ENCODE results near the gene LRCH1. TPM values are rescaled to one million over a fixed set of nuclear protein-coding genes. Genes with fewer than 3 reads are reported as not detected.

Gene LRCH1
- total and polyA plus RNA-seq, 8 donors = 16.1 to 30.5 (median 26.8) TPM

GRCh38 chr13:46717856-46718255, 164.9 kb downstream of the LRCH1 start:
- Histone ChIP-seq H3K36me3 (peaks cover 0 to 7% of the 10 kb centered on the region in 2 donors), H3K9me3 (no peaks in the 10 kb centered on the region), H3K27ac (no peak overlapping the region), H3K4me3 (no peak overlapping the region), H3K4me1 (peaks cover 0 to 5% of the 10 kb centered on the region in 2 donors), H3K27me3 (no peaks in the 10 kb centered on the region)
- no peak for TF ChIP-seq CTCF (IDR thresholded peaks at IDR 0.05)
- ATAC-seq = no peak
- DNase-seq = no peak
- intact Hi-C loops (cut with DNase I) = no loop called here

DNA sequence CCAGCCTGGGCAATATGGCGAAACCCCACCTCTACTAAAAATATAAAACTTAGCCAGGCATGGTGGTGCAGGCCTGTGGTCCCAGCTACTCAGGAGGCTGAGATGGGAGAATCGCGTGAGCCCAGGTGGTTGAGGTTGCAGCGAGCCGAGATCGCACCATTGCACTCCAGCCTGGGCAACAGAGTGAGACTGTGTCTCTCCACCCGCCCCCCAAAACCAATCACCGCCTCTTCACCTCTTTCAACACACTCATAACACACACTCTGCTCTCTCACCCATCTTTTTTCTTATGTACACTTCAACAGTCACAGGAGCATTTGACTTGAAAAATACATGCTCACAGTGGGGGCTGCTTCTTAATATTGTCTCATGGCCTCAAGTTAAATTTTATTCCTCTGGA, 167.2 kb downstream of the LRCH1 start:
- intact Hi-C loops (cut with DNase I) = loop anchor here in 1 of 2 donors (5.0 kb wide), 1 partner anchor 228 kb away; no protein-coding TSS in a partner anchor
- no peak overlapping the region for H3K27ac ChIP-seq
- H3K27me3 ChIP-seq = no peaks in the 10 kb centered on the region
- H3K9me3 ChIP-seq = no peaks in the 10 kb centered on the region
- DNase-seq (no peak), ATAC-seq (no peak)
- H3K4me3 ChIP-seq = no peak overlapping the region
- no peak for TF ChIP-seq CTCF (IDR thresholded peaks at IDR 0.05)
- H3K4me1 ChIP-seq = peaks cover 0 to 5% of the 10 kb centered on the region in 2 donors
- H3K36me3 ChIP-seq = peaks cover 0 to 28% of the 10 kb centered on the region in 2 donors

- H3K27ac ChIP-seq = no peak overlapping the region
- DNase-seq (peak in 2 of 4 donors; percentile 35 to 59), ATAC-seq (peak; percentile 78)
- no peak overlapping the region for H3K4me3 ChIP-seq
- H3K9me3 ChIP-seq = no peaks in the 10 kb centered on the region
- peak; percentile 57 to 59 for TF ChIP-seq CTCF (IDR thresholded peaks at IDR 0.05)
- intact Hi-C loops (cut with DNase I) = loop anchor here in 1 of 2 donors (5.0 kb wide), 1 partner anchor 229 kb away; no protein-coding TSS in a partner anchor
- H3K4me1 ChIP-seq = peaks cover 0 to 5% of the 10 kb centered on the region in 2 donors
- no peaks in the 10 kb centered on the region for H3K27me3 ChIP-seq
- peaks cover 0 to 30% of the 10 kb centered on the region in 2 donors for H3K36me3 ChIP-seq
Observed at GRCh38 chr13:46721054-46721453, 168.1 kb downstream of the LRCH1 start.

- H3K4me3 ChIP-seq = no peak overlapping the region
- intact Hi-C loops (cut with DNase I) = no loop called here
- no peaks in the 10 kb centered on the region for H3K4me1 ChIP-seq
- TF ChIP-seq CTCF (IDR thresholded peaks at IDR 0.05) = no peak
- H3K27me3 ChIP-seq = no peaks in the 10 kb centered on the region
- no peaks in the 10 kb centered on the region for H3K9me3 ChIP-seq
- ATAC-seq = no peak
- no peak overlapping the region for H3K27ac ChIP-seq
- no peak for DNase-seq
- peaks cover 0 to 61% of the 10 kb centered on the region in 2 donors for H3K36me3 ChIP-seq
Observed at GRCh38 chr13:46726347-46726746, 173.4 kb downstream of the LRCH1 start.

DNA sequence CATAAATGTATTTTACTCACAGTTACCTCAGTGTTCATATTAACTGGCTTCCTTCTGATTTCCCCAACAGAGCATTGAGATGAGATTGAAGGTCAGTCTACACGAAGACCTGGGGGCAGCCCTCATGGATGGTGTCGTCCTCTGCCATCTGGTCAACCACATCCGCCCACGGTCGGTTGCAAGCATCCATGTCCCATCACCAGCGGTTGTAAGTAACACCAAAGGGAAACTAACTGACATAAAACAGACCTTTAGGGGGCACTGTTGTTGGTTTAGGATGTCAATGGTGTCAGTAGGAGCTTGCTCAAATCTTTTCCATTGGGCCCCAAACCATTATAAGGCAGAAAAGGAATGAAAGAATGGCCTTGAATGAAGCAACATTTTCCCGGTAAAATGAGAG, 175.8 kb downstream of the LRCH1 start:
- Histone ChIP-seq H3K4me3 (no peak overlapping the region), H3K9me3 (no peaks in the 10 kb centered on the region), H3K27me3 (no peaks in the 10 kb centered on the region), H3K36me3 (peaks cover 0 to 71% of the 10 kb centered on the region in 2 donors), H3K27ac (no peak overlapping the region), H3K4me1 (no peaks in the 10 kb centered on the region)
- ATAC-seq (no peak), DNase-seq (no peak)
- no peak for TF ChIP-seq CTCF (IDR thresholded peaks at IDR 0.05)
- intact Hi-C loops (cut with DNase I) = no loop called here

Measured in left lung (tissue), 10 donors.